K562 (cell line): ENCODE results near the gene RASGRP4. TPM values are rescaled to one million over a fixed set of nuclear protein-coding genes. Genes with fewer than 3 reads are reported as not detected.
A peak's percentile ranks its signal among the peaks of the same experiment; 100 is the strongest.

Experiments
- ATAC-seq: fragments of 200-7000 bp; cut with Tn5 transposase; 3 replicates; pipeline ENCODE4 v1.9.1; 2020; ENCODE audit warnings: moderate library complexity
- BruUV-seq: library from RNA; stranded (reverse); fragments of 400-500 nt; replicated peaks from 2 replicates; lab custom pipeline; 2021; lab: Mats Ljungman, UMichigan
- CTCF ChIA-PET: fragments of 300-600 bp; formaldehyde crosslinking; extraction: SDS; loops from one replicate; lab custom pipeline; 2021; ENCODE audit warnings: low intra/inter-chr PET ratio; lab: Yijun Ruan, JAX
- POLR2A ChIA-PET: fragments of 300-600, 350-650 bp; sonication (Branson Sonifier 250); formaldehyde crosslinking; extraction: SDS; loops from one replicate; lab custom pipeline; 2021; ENCODE audit warnings: antibody characterized with exemption, inconsistent platforms; lab: Yijun Ruan, JAX
- DNase-seq, 4 experiments: peaks; one replicate each; pipeline versions ENCODE4 v3.0.0 to v3.0.0-alpha.2; 2011 to 2018; ENCODE audit warnings: low spot score in 3 of 4, mixed read lengths in 3 of 4; ENCODE audit errors: extremely low read depth in 1 of 4
- FAIRE-seq: peaks from 2 replicates; lab custom pipeline; 2011; peaks lifted over from hg19 to GRCh38; lab: Jason Lieb, UNC
- H2AFZ ChIP-seq: 2 replicates; pipeline ENCODE4 v1.6.0; 2011; ENCODE audit warnings: low read depth, low read length, control low read depth, inconsistent platforms
- H3K27ac ChIP-seq: fragments of 200-600 bp; 3 replicates; pipeline ENCODE4 v1.8.0; 2011; ENCODE audit warnings: low read depth, mild to moderate bottlenecking, control low read depth, inconsistent platforms, low read length, moderate library complexity, mixed read lengths; ENCODE audit errors: extremely low read depth
- H3K27me3 ChIP-seq, 2 experiments: fragments of 300-600 bp in 1 of 2; 2 replicates in 1 of 2; 3 replicates in 1 of 2; pipeline versions ENCODE4 v1.6.0 to v1.8.0; 2011; ENCODE audit warnings: inconsistent platforms in 2 of 2, low read length in 2 of 2, mild to moderate bottlenecking in 1 of 2, mixed read lengths in 1 of 2, moderate library complexity in 1 of 2; ENCODE audit not compliant: control insufficient read depth in 2 of 2, insufficient read depth in 2 of 2
- H3K36me3 ChIP-seq: fragments of 300-600 bp; 3 replicates; pipeline ENCODE4 v1.8.0; 2011; ENCODE audit warnings: mild to moderate bottlenecking, low read length, inconsistent platforms; ENCODE audit not compliant: control insufficient read depth, insufficient read depth
- H3K4me1 ChIP-seq, 2 experiments: fragments of 200-600 bp in 1 of 2; replicated peaks in 1 of 2; 2 replicates in 1 of 2; 3 replicates in 1 of 2; pipeline versions ENCODE4 v1.5.1 to v1.8.0; 2011; ENCODE audit warnings: inconsistent platforms in 2 of 2, low read length in 2 of 2, mild to moderate bottlenecking in 1 of 2, mixed read lengths in 1 of 2, moderate library complexity in 1 of 2; ENCODE audit not compliant: control insufficient read depth in 2 of 2, insufficient read depth in 2 of 2
- H3K4me2 ChIP-seq: 2 replicates; pipeline ENCODE4 v1.6.1; 2011; ENCODE audit warnings: low read length, control low read depth, inconsistent platforms, mixed read lengths; ENCODE audit not compliant: insufficient read depth
- H3K4me3 ChIP-seq: fragments of 200-600 bp; sonication (generic), shearing (Covaris generic); 2 replicates; pipeline ENCODE4 v1.5.1; 2016; ENCODE audit warnings: control low read depth, inconsistent platforms
- H3K79me2 ChIP-seq: fragments of 200-600 bp; 3 replicates; pipeline ENCODE4 v1.8.0; 2011; ENCODE audit warnings: low read length, inconsistent platforms; ENCODE audit not compliant: control insufficient read depth, insufficient read depth
- H3K9ac ChIP-seq, 2 experiments: 2 replicates each; pipeline versions ENCODE4 v1.6.0 to v1.6.1; 2011; ENCODE audit warnings: low read depth in 2 of 2, low read length in 2 of 2, control low read depth in 1 of 2, inconsistent platforms in 1 of 2, mild to moderate bottlenecking in 1 of 2, mixed read lengths in 1 of 2; ENCODE audit not compliant: insufficient read depth in 1 of 2
- H3K9me1 ChIP-seq: one replicate; pipeline ENCODE4 v1.6.0; 2011; ENCODE audit warnings: inconsistent platforms, mild to moderate bottlenecking, low read length, moderate library complexity; ENCODE audit not compliant: control insufficient read depth, insufficient read depth
- H3K9me3 ChIP-seq: replicated peaks from 2 replicates; pipeline ENCODE4 v1.5.1; 2011; ENCODE audit warnings: low read depth, low read length, inconsistent platforms; ENCODE audit not compliant: control insufficient read depth, insufficient read depth
- H4K20me1 ChIP-seq: replicated peaks from 2 replicates; pipeline ENCODE4 v1.6.1; 2011; ENCODE audit warnings: low read length, inconsistent platforms, mixed read lengths; ENCODE audit not compliant: control insufficient read depth, insufficient read depth
- CBFA2T2 ChIP-seq: fragments of 450-650 bp; conservative IDR thresholded peaks from 2 replicates; pipeline ENCODE4 v1.6.1; 2017; ENCODE audit warnings: mild to moderate bottlenecking
- CBFA2T3 ChIP-seq: fragments of 450-650 bp; IDR thresholded peaks from 2 replicates; pipeline ENCODE4 v1.6.1; 2017
- CTBP1 ChIP-seq: fragments of 450-650 bp; IDR thresholded peaks from 2 replicates; pipeline ENCODE4 v1.6.1; 2016; ENCODE audit warnings: borderline replicate concordance
- ETV5 ChIP-seq: sonication (generic); formaldehyde crosslinking; IDR thresholded peaks from 2 replicates; pipeline ENCODE4 v1.4.0; 2020; ENCODE audit warnings: low read depth, mild to moderate bottlenecking, missing genetic modification reagents
- JUN ChIP-seq, 2 experiments: sonication (generic) in 1 of 2; formaldehyde crosslinking in 1 of 2; IDR thresholded peaks; 2 replicates each; pipeline versions ENCODE4 v1.6.1 to v1.8.0; 2012 to 2022; ENCODE audit warnings: borderline replicate concordance in 2 of 2, mild to moderate bottlenecking in 2 of 2, improper control_type of control experiment in 1 of 2, low read depth in 1 of 2, low read length in 1 of 2, missing genetic modification reagents in 1 of 2
- NRF1 ChIP-seq, 2 experiments: fragments of 450-650 bp; IDR thresholded peaks in 1 of 2; conservative IDR thresholded peaks in 1 of 2; 2 replicates each; pipeline ENCODE4 v1.6.1; 2014; ENCODE audit warnings: mild to moderate bottlenecking in 2 of 2
- POLR2AphosphoS5 ChIP-seq: IDR thresholded peaks from 2 replicates; pipeline ENCODE4 v1.6.1; 2011; ENCODE audit warnings: mild to moderate bottlenecking, low read depth, low read length, moderate library complexity; ENCODE audit not compliant: control insufficient read depth, insufficient read depth
- POLR3G ChIP-seq: IDR thresholded peaks from 2 replicates; pipeline ENCODE4 v1.6.1; 2011; ENCODE audit not compliant: insufficient read length, insufficient replicate concordance; ENCODE audit errors: extremely low read depth
- RBM22 ChIP-seq: fragments of 200-400 bp; formaldehyde crosslinking; IDR thresholded peaks from 2 replicates; pipeline ENCODE4 v1.6.1; 2018; ENCODE audit warnings: low read length, low read depth; ENCODE audit not compliant: poor library complexity, severe bottlenecking
- SMARCE1 ChIP-seq: fragments of 450-650 bp; IDR thresholded peaks from 2 replicates; pipeline ENCODE4 v1.7.1; 2016; ENCODE audit warnings: mild to moderate bottlenecking
- WGBS: fragments of 100-300 bp; shearing (Covaris generic); methylation state at CpG from one replicate; pipeline ENCODE4 v1.1.6; 2016; ENCODE audit warnings: low coverage, mixed read lengths; ENCODE audit not compliant: insufficient coverage; ENCODE audit errors: missing lambda C conversion rate; 5-methylcytosine and 5-hydroxymethylcytosine counted together
- in situ Hi-C: fragments of 300-500 bp; cut with MboI; formaldehyde crosslinking; loops from 4 replicates; pipeline ENCODE4 v1.15.0; 2018; ENCODE audit warnings: inconsistent platforms, mixed read lengths
- intact Hi-C: fragments of 100-400 bp; cut with micrococcal nuclease; formaldehyde crosslinking; loops from 2 replicates; pipeline ENCODE4 v1.14.2; 2022
- polyA plus RNA-seq, 8 experiments: library from polyadenylated mRNA; depleted of rRNA in 4 of 8; stranded (reverse) in 5 of 8; unstranded in 3 of 8; fragments of >200 nt; fragmentation: Nextera tagmentation in 2 of 8; fragmentation: Illumina TruSeq in 1 of 8; extraction: Ambion mirVana in 2 of 8; extraction: Trizol in 1 of 8; gene quantifications; 2 replicates each; pipeline versions ENCODE4 v1.2.1 to v1.2.3, GENCODE V29; 2011 to 2014; ENCODE audit warnings: inconsistent platforms in 1 of 8, missing spikeins in 1 of 8
- total RNA-seq, 7 experiments: library from RNA; depleted of rRNA in 6 of 7; stranded (reverse); fragments of >200 nt in 6 of 7; fragmentation: Illumina TruSeq in 2 of 7; extraction: Trizol in 2 of 7; gene quantifications; 2 replicates each; pipeline versions ENCODE4 v1.2.1 to v1.2.3, GENCODE V29; 2011 to 2021; ENCODE audit warnings: low replicate concordance in 1 of 7
- TF ChIP-seq, protein P1 (sequence below), 2 experiments: fragments of 450-650 bp; conservative IDR thresholded peaks; 2 replicates each; pipeline ENCODE4 v1.6.1; 2017; ENCODE audit warnings: mild to moderate bottlenecking in 2 of 2, moderate library complexity in 2 of 2
- TF ChIP-seq, protein P2 (sequence below), 2 experiments: fragments of 200-800 bp in 1 of 2; sonication (Bioruptor generic) in 1 of 2; sonication (generic) in 1 of 2; formaldehyde crosslinking in 1 of 2; IDR thresholded peaks in 1 of 2; conservative IDR thresholded peaks in 1 of 2; 2 replicates each; pipeline versions ENCODE4 v1.5.0 to v1.6.1; 2016 to 2020; ENCODE audit warnings: missing compliant biosample characterization in 1 of 2, missing genetic modification characterization in 1 of 2, missing genetic modification reagents in 1 of 2
- TF ChIP-seq, protein P3 (sequence below): sonication (generic); IDR thresholded peaks from 2 replicates; pipeline ENCODE4 v1.6.1; 2016
- TF ChIP-seq, protein P4 (sequence below): sonication (generic); formaldehyde crosslinking; IDR thresholded peaks from 2 replicates; pipeline ENCODE4 v1.5.0; 2020; ENCODE audit warnings: missing genetic modification reagents

Gene RASGRP4
- total and polyA plus RNA-seq, 9 of the 15 experiments (the other 6 are each of a cell fraction or from before 2014, with no cell fraction given): 0.39 to 4.6 (median 3.8) TPM

DNA sequence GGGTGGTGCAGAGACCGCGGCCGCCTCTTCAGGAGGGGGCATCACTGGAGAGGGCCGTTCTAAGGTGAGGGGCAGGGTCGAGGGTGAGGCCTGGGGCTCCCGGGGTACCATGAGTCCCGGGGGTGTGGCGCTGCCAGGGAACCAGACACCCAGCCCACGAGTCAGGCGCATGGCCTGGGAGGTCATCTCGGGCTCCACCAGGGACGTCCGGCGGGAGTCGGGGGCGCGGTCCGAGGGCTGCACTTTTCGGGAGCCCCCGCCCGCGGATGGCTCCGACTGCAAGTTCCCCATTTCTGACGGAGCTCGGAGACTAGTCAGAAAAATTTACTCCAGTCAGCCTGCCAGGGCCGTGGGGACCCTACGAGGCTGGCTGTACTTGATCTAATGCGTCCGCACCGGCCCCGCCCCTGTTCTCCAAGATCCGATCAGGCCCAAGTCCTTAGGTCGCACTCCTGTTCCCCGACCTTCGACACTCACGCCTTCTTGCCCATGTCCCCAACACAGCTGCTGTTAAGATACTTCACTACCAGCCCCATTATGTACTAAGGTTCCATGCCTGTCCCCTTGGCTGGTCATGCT, 39.0 kb downstream of the RASGRP4 start:
- Histone ChIP-seq H3K27ac (peak overlapping the region; percentile 33; the same call in 2 of the 3 replicates), H3K9ac (peak overlapping the region; percentile 17 to 81; a peak in 3 of 4 replicates), H3K36me3 (peaks cover 42% of the 10 kb centered on the region; the same call in 2 of the 3 replicates), H3K9me3 (no peaks in the 10 kb centered on the region), H3K79me2 (0 out of 3 replicates have a peak, but pooled peaks cover 2% of the 10 kb centered on the region), H3K9me1 (peaks cover 3% of the 10 kb centered on the region), H3K4me2 (peak overlapping the region; percentile 70), H3K4me3 (peak overlapping the region; percentile 49), H4K20me1 (peaks cover 3% of the 10 kb centered on the region; the same call in 1 of the 2 replicates), H3K4me1 (peaks cover 6 to 56% of the 10 kb centered on the region in 2 experiments; a peak in 3 of 5 replicates), H2AFZ (peak overlapping the region; percentile 60; the same call in 1 of the 2 replicates), H3K27me3 (no peaks in the 10 kb centered on the region)
- ATAC-seq (peak; percentile 9; the same call in 2 of the 3 replicates), DNase-seq (peak in 2 of 4 experiments; percentile 42 to 78), FAIRE-seq (peak; percentile 75)
- BruUV-seq: no TSS peak
- POLR2A ChIA-PET: interaction anchor here (0.6 to 1.7 kb wide), 13 partner anchors 9 to 455 kb away, joined by 3 to 27 read pairs (median 4); partner anchors contain the start of genes FAM98C and PSMD8
- intact Hi-C loops: loop anchor here (5.0 kb wide), 2 partner anchors 50 to 145 kb away; partner anchors contain the start of gene CATSPERG
- CTCF ChIA-PET: interaction anchor here (0.6 kb wide), 1 partner anchor 20 kb away, joined by 5 read pairs; no protein-coding TSS in a partner anchor
- in situ Hi-C loops: no loop called here
- 7% methylated on average over 28 of the region's 36 CpGs for WGBS
- peak; percentile 31; the same call in 1 of the 2 replicates for TF ChIP-seq POLR2AphosphoS5
- no peak for TF ChIP-seq JUN (IDR thresholded peaks at IDR 0.05; ENCODE audit: borderline replicate concordance, low read depth, low read length)
- peak; percentile 58; the same call in 1 of the 2 replicates for TF ChIP-seq JUN (CRISPR knock-in tag; IDR thresholded peaks at IDR 0.05; ENCODE audit: borderline replicate concordance)
- TF ChIP-seq CBFA2T3: peak; percentile 61
- TF ChIP-seq, protein P1, sequence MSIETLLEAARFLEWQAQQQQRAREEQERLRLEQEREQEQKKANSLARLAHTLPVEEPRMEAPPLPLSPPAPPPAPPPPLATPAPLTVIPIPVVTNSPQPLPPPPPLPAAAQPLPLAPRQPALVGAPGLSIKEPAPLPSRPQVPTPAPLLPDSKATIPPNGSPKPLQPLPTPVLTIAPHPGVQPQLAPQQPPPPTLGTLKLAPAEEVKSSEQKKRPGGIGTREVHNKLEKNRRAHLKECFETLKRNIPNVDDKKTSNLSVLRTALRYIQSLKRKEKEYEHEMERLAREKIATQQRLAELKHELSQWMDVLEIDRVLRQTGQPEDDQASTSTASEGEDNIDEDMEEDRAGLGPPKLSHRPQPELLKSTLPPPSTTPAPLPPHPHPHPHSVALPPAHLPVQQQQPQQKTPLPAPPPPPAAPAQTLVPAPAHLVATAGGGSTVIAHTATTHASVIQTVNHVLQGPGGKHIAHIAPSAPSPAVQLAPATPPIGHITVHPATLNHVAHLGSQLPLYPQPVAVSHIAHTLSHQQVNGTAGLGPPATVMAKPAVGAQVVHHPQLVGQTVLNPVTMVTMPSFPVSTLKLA (conservative IDR thresholded peaks at IDR 0.05): 0 out of 4 replicates have a peak, but pooled peaks of 1 of the 2 experiments have one; percentile 31
- peak; percentile 41; the same call in 1 of the 2 replicates for TF ChIP-seq SMARCE1
- TF ChIP-seq RBM22: peak; percentile 8
- TF ChIP-seq, protein P2, sequence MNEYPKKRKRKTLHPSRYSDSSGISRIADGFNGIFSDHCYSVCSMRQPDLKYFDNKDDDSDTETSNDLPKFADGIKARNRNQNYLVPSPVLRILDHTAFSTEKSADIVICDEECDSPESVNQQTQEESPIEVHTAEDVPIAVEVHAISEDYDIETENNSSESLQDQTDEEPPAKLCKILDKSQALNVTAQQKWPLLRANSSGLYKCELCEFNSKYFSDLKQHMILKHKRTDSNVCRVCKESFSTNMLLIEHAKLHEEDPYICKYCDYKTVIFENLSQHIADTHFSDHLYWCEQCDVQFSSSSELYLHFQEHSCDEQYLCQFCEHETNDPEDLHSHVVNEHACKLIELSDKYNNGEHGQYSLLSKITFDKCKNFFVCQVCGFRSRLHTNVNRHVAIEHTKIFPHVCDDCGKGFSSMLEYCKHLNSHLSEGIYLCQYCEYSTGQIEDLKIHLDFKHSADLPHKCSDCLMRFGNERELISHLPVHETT (CRISPR knock-in tag; conservative IDR thresholded peaks at IDR 0.05 in 1 of 2, IDR thresholded peaks at IDR 0.05 in 1 of 2): no peak
- TF ChIP-seq, protein P3, sequence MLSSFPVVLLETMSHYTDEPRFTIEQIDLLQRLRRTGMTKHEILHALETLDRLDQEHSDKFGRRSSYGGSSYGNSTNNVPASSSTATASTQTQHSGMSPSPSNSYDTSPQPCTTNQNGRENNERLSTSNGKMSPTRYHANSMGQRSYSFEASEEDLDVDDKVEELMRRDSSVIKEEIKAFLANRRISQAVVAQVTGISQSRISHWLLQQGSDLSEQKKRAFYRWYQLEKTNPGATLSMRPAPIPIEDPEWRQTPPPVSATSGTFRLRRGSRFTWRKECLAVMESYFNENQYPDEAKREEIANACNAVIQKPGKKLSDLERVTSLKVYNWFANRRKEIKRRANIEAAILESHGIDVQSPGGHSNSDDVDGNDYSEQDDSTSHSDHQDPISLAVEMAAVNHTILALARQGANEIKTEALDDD: peak; percentile 80; the same call in 1 of the 2 replicates
- peak; percentile 17; the same call in 1 of the 2 replicates for TF ChIP-seq CBFA2T2
- peak; percentile 19 to 44; a peak in 2 of 4 replicates for TF ChIP-seq NRF1 (conservative IDR thresholded peaks at IDR 0.05 in 1 of 2, IDR thresholded peaks at IDR 0.05 in 1 of 2)
- TF ChIP-seq ETV5 (CRISPR knock-in tag): no peak
- TF ChIP-seq POLR3G: no peak
- TF ChIP-seq CTBP1: peak; percentile 29; the same call in 1 of the 2 replicates
- TF ChIP-seq, protein P4, sequence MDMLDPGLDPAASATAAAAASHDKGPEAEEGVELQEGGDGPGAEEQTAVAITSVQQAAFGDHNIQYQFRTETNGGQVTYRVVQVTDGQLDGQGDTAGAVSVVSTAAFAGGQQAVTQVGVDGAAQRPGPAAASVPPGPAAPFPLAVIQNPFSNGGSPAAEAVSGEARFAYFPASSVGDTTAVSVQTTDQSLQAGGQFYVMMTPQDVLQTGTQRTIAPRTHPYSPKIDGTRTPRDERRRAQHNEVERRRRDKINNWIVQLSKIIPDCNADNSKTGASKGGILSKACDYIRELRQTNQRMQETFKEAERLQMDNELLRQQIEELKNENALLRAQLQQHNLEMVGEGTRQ (CRISPR knock-in tag): no peak
